Body of pancreas (tissue), 4 donors: ENCODE measurements around the gene SLC26A8.
A peak's percentile ranks its signal among the peaks of the same experiment; 100 is the strongest.

ENCODE experiments used
- POLR2A ChIP-seq, 3 donors: fragments of 450-650 bp; IDR thresholded peaks; one replicate each; pipeline ENCODE4 v1.6.1; 2016; ENCODE audit warnings: antibody characterized with exemption in 3 of 3, mild to moderate bottlenecking in 2 of 3
- TF ChIP-seq, protein P1 (sequence below), 7 experiments: fragments of 450-650 bp in 4 of 7; fragments of 200-600 bp in 3 of 7; sonication (generic) in 3 of 7; IDR thresholded peaks; one replicate each; pipeline ENCODE4 v1.5.1; 2016 to 2019; ENCODE audit warnings: antibody characterized with exemption in 7 of 7

DNA sequence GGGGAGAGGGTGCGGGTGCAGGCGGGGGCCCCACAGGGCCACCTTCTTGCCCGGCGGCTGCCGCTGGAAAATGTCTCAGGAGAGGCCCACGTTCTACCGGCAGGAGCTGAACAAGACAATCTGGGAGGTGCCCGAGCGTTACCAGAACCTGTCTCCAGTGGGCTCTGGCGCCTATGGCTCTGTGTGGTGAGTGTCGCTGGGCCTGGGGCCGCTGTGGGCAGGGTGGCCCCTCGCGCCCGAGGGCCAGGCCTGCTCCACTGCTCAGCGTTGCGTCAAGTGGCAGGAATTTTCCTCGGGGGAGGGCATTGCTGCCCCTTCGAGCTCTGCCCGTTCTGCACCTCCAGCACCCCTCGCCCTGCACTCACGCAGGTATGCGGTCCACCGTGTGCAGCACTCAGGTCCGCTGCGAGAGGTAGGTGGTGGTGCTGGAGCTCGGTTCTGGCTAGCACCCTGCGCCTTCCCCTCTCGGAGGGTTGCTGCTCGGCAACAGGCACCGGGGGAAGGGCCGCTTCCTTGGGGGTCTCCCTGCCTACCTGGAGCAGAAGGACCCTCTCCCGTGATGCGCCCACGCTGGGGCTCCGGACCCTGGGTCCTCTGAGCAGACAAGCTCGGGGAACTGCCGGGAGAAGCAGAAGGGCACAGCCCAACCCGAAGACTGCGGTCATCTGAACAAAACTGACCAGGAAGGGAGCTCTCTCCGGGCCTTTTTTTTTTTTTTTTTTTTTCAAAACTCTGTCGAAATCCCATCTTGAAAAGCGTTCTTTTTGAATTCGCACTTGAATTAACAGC, 3.8 kb upstream of the SLC26A8 start:
- peak in 2 of 3 donors; percentile 53 to 59 for TF ChIP-seq POLR2A (IDR thresholded peaks at IDR 0.05)
- TF ChIP-seq, protein P1, sequence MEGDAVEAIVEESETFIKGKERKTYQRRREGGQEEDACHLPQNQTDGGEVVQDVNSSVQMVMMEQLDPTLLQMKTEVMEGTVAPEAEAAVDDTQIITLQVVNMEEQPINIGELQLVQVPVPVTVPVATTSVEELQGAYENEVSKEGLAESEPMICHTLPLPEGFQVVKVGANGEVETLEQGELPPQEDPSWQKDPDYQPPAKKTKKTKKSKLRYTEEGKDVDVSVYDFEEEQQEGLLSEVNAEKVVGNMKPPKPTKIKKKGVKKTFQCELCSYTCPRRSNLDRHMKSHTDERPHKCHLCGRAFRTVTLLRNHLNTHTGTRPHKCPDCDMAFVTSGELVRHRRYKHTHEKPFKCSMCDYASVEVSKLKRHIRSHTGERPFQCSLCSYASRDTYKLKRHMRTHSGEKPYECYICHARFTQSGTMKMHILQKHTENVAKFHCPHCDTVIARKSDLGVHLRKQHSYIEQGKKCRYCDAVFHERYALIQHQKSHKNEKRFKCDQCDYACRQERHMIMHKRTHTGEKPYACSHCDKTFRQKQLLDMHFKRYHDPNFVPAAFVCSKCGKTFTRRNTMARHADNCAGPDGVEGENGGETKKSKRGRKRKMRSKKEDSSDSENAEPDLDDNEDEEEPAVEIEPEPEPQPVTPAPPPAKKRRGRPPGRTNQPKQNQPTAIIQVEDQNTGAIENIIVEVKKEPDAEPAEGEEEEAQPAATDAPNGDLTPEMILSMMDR (IDR thresholded peaks at IDR 0.05): peak in 1 of 7 experiments; percentile 10
